Measurements from ENCODE around the gene ATG101.

The ATG101 gene

DNA sequence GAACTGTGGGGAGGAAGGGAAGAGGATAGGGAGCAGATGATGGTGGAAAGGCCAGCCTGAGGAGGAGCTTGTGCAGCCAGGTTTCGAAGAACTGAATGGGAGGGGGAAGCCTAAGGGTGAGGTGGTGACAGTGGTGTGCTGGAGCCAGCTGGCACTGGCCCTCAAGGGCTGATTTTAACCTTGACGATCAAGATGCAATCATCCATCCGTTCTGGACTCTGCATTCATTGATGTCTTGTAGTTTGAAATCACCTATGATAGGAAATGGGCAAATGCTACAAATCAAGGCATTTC, 2.8 kb upstream of the ATG101 start:
- H3K27ac ChIP-seq: no peak overlapping the region
- H3K4me3 ChIP-seq: no peak overlapping the region

DNA sequence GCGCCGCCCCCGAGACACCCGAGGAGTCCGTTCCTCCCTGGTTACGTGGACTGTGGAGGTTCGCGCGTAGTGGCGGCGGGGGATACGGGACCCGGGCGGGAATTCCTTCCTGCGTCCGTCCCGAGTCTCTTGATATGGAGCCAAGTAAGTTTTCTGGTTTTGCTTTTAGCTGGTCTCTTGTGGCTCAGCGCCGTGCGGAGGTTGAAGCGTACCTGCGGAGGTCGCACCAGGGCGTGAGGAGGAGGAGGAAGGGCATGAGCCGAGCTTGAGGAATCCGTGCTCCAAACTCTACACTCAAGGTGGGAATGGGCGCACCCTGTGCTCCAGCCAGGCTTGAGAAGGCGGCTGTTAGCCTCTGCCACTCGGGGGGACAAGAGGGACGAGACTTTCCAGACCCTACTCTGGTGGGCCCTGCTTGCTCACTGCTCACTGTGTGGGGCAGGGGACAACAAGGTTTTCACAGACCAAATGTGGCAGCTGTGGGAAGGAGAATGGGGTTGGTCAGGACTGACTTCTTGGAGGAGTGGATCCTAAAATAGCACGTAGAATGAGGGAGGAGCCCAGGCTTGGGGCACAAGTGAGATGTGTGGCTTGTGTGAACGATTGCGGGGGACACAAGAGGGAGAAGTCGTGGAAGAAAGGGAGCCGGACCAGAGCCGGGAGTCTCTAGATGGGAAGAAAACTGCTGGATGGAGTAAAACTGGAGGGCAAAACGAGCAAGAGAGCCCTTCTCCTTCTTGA, 577 bp downstream of the ATG101 start:
- peak overlapping the region; percentile 70 to 85 (median 79) for H3K4me3 ChIP-seq
- H3K27ac ChIP-seq: peak overlapping the region; percentile 69 to 99 (median 96)

GRCh38 chr12:52073531-52074381, 4.0 kb downstream of the ATG101 start:
- Histone ChIP-seq H3K27ac (peak overlapping the region in 1 of 21 experiments; percentile 14), H3K4me3 (no peak overlapping the region)

GRCh38 chr12:52074971-52075724, 5.4 kb downstream of the ATG101 start:
- Histone ChIP-seq H3K4me3 (no peak overlapping the region), H3K27ac (no peak overlapping the region)

DNA sequence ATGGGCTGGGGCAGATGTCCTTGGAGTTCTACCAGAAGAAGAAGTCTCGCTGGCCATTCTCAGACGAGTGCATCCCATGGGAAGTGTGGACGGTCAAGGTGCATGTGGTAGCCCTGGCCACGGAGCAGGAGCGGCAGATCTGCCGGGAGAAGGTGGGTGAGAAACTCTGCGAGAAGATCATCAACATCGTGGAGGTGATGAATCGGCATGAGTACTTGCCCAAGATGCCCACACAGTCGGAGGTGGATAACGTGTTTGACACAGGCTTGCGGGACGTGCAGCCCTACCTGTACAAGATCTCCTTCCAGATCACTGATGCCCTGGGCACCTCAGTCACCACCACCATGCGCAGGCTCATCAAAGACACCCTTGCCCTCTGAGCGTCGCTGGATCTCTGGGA, 7.0 kb downstream of the ATG101 start:
- Histone ChIP-seq H3K4me3 (no peak overlapping the region), H3K27ac (no peak overlapping the region)

DNA sequence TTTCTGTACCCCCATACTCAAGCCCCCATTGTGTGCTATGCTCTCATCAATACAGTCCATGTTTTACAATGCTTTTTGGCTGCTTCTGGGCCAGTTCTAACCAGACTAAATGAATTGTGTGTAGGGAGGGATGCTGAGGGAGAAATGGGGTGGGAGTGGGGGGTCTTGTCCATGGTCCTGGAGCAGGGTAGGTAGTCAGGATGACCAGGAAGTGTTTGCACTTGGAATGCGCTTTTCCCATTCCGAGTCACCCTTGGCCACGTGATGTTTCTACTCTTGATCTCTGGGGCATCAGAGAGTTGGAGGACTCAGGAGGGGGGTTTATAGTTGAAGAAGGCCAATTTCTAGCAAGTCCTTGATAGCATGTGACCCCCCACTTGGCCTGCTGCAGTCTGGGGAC, 8.5 kb downstream of the ATG101 start:
- Histone ChIP-seq H3K27ac (no peak overlapping the region), H3K4me3 (no peak overlapping the region)

GRCh38 chr12:52079576-52080402, 10.0 kb downstream of the ATG101 start, which contains the start of gene SMIM41:
Gene SMIM41 (plus strand): TSS chr12:52079704. CDS start chr12:52079780, 76 bp downstream.
- peak within 1 kb of the TSS in 1 of 7 experiments; percentile 4 for H3K4me3 ChIP-seq
- H3K27ac ChIP-seq: no peak within 1 kb of the TSS

DNA sequence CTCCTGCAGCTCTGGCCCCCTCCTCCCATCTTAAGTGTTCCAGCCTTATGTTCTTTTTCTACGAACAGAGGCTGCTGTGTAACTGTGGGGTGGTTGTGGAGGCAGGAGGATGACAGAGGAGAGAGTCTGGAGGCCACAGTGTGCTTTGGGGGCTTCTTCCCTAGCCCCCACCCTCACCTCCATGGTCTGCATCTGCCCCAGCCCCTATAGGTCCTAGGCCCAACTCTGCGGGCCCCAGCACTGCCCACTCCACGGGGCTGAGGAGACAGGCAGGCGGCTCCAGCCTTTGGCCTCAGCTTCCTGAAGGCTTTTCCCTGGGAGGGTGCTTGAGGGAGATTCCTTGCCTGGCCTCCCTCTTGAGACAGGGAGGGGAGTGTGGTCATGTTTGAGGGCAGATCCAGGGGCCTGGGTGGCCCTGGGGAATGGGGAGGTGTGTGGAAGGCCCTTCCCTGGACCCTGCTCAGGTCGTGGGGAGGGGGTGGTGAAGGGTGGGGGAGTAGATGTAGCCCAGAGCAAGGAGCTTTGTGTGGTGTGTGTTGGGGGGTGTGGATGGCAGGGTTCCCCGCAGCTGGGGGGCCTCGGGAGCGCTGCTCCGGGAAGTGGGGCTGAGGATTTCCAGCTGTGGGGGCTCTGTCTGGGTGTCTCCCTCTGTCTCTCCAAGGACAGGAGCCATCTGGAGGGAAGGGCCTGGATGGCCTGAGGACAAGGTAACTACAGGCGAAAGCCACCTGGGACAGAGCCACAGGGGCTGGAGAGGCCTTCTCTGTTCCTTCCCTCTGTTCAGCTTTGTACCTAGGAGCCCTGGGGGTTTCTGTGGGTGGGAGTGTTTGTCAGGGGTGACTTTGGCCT, 10.8 kb downstream of the ATG101 start:
- Histone ChIP-seq H3K27ac (peak overlapping the region in 1 of 21 experiments; percentile 54), H3K4me3 (no peak overlapping the region)

DNA sequence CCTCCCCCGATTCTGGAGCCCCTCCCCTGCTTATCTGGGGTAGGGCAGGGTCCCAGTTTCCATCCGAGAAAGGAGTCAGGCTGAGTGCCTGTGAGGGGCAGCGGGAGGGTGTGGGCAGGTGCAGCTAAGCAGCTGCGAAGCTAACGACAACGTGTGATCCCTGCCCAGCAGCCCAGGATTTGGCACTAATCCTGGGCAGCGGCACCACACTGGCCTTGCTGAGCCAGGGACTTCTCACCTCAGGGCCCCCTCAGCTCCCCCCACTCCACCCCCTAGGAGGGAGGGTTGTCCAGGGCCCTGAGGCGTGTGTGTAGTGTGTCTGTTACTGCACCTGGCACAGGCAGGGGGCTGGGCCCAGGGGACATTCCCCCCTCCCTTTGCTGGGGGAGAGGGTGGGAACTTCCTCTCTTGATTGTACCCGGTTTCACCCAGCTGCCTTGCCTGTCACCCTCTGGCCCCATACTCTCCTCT, 11.5 kb downstream of the ATG101 start:
- H3K27ac ChIP-seq: peak overlapping the region in 1 of 21 experiments; percentile 54
- no peak overlapping the region for H3K4me3 ChIP-seq

DNA sequence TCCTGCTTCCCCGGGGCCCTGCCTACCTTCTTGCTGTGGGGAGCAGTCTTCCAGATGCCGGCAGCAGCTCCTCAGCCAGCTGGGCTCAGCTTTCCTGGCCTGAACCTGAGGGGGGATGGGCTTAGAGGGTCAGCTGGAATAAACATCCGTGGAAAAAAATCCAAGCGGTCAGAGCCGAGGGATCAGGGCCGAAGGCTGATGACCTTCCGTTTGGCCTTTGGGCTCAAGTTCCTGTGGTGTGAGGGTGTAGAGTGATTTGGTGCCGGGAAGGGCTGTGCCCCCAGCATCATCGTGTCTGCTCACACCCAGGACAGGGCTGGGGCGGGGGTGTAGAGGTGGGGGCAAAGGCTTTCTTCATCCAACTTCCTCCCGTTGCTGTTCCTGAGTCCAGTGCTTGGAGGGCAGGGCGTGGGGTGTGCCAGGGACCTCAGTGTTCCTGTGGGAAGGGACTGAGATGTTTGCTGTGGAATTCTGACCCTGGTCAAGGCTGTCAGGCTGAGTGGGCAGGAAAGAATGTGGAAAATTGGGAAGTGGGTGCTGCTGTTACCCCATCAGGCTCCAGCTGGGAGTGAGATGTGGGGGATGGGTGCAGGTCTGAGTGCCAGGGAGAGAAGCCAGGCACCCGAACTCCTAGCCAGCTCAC, 12.4 kb downstream of the ATG101 start:
- H3K27ac ChIP-seq: peak overlapping the region in 3 of 21 experiments; percentile 28 to 54 (median 35)

GRCh38 chr12:52082669-52082987, 12.8 kb downstream of the ATG101 start:
- H3K4me3 ChIP-seq: no peak overlapping the region
- H3K27ac ChIP-seq: peak overlapping the region in 2 of 21 experiments; percentile 15 to 35

More for the DNA sequence above, 12.4 kb downstream of the ATG101 start:
- no peak overlapping the region for H3K4me3 ChIP-seq

GRCh38 chr12:52082988-52083637, 13.3 kb downstream of the ATG101 start:
- H3K4me3 ChIP-seq: no peak overlapping the region
- no peak overlapping the region for H3K27ac ChIP-seq

GRCh38 chr12:52083638-52083996, 13.8 kb downstream of the ATG101 start:
- Histone ChIP-seq H3K4me3 (no peak overlapping the region), H3K27ac (no peak overlapping the region)

DNA sequence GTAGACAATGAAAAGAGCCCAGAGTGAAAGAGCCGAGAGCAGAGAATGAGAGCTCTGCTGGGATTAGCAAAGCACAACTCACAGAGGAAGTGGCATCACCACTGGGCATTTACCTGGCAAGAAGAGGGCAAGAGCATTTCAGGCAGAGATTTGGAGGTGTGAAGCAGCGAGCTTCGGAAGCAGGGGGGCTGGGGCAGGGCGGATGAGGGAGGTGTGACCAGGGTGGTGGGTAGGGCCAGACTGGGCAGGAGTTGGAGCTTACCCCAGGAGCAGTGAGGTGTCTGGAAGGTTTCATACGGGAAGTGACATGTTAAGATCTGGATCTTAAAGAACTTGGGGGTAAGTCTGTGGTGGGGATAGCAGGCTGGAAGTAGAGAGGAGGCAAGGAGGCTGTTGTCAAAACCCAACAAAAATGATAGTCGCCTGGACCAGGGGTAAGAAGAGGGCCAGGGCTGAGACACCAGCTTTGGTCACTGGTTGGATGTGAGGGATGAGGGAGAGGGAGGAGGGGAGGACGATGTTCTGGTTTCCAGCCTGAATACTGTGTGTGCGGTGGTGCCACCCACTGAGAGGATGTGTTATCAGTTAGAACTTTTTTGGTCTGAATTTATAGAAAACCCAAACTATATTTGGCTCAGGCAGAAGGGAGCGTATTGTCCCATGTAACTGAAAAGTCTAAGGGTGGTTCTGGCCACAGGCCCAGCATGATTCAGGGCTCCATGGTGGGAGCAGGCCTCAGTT, 14.9 kb downstream of the ATG101 start:
- Histone ChIP-seq H3K4me3 (no peak overlapping the region), H3K27ac (no peak overlapping the region)

DNA sequence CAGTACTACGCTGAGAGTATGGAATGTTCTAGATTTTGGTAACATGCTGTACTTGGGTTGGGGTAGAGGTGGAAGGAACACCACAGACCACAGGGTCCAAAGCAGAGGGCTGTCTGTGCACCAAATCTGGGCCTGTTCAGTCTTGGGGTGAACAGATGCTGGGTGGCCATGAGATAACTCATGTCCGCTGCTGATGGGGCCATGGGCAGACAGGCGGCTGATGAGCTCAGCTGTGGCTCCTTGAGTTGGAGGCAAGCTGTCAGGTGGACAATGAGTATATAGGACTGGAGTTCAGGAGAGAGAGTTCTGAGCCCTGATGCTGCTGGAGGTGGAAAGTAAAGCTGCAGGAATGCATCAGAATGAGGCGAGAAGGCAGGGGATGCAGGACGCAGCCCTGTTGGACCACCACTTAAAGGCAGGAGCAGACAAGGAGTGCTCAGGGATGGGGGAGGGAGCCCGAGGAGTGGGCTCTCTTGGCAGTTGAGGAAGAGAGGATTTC, 16.0 kb downstream of the ATG101 start:
- no peak overlapping the region for H3K27ac ChIP-seq
- H3K4me3 ChIP-seq: no peak overlapping the region

GRCh38 chr12:52086366-52086765, 16.6 kb downstream of the ATG101 start:
- H3K4me3 ChIP-seq: no peak overlapping the region
- H3K27ac ChIP-seq: no peak overlapping the region

Data from skin epidermis (tissue), 12 donors.